Mucosa of rectum (tissue), 2 donors: ENCODE data around the gene NANP.
"Not testable (repeated sequence)": the region's sequence is repeated elsewhere in the genome, so short reads cannot be mapped to it uniquely, and the experiment has no call there.

ENCODE experiments used
- H3K27ac ChIP-seq, 2 donors: one replicate each; pipeline ENCODE4 v1.7.0; 2013; ENCODE audit warnings: inconsistent platforms in 2 of 2, low read depth in 2 of 2, low read length in 2 of 2
- H3K27me3 ChIP-seq, 2 donors: one replicate each; pipeline ENCODE4 v1.7.0; 2013; ENCODE audit warnings: low read length in 2 of 2; ENCODE audit not compliant: control insufficient read depth in 2 of 2, insufficient read depth in 2 of 2
- H3K36me3 ChIP-seq, 2 donors: one replicate each; pipeline ENCODE4 v1.7.0; 2013; ENCODE audit warnings: low read length in 2 of 2; ENCODE audit not compliant: control insufficient read depth in 2 of 2, insufficient read depth in 2 of 2
- H3K4me1 ChIP-seq, 2 donors: one replicate each; pipeline ENCODE4 v1.7.0; 2013; ENCODE audit warnings: low read length in 2 of 2, mild to moderate bottlenecking in 1 of 2; ENCODE audit not compliant: control insufficient read depth in 2 of 2, insufficient read depth in 2 of 2
- H3K4me3 ChIP-seq, 2 donors: one replicate each; pipeline ENCODE4 v1.7.0; 2013; ENCODE audit warnings: low read length in 2 of 2
- H3K9ac ChIP-seq, 2 donors: one replicate each; pipeline ENCODE4 v1.7.0; 2013; ENCODE audit warnings: low read length in 2 of 2, low read depth in 1 of 2, mild to moderate bottlenecking in 1 of 2
- H3K9me3 ChIP-seq, 2 donors: one replicate each; pipeline ENCODE4 v1.7.0; 2013; ENCODE audit warnings: low read length in 2 of 2; ENCODE audit not compliant: control insufficient read depth in 2 of 2
- donor health status: healthy.
- donor health status: Normal muscosa, but diverticular disease.

NANP gene

GRCh38 chr20:25587536-25587935, 36.3 kb downstream of the NANP start:
- Histone ChIP-seq H3K4me3 (no peak overlapping the region), H3K27me3 (no peaks in the 10 kb centered on the region), H3K4me1 (peaks cover 0 to 4% of the 10 kb centered on the region in 2 donors), H3K9me3 (no peaks in the 10 kb centered on the region), H3K36me3 (no peaks in the 10 kb centered on the region), H3K9ac (no peak overlapping the region), H3K27ac (no peak overlapping the region)

- H3K9me3 ChIP-seq = no peaks in the 10 kb centered on the region
- H3K9ac ChIP-seq = no peak overlapping the region
- peaks cover 0 to 4% of the 10 kb centered on the region in 2 donors for H3K4me1 ChIP-seq
- H3K36me3 ChIP-seq = no peaks in the 10 kb centered on the region
- no peak overlapping the region for H3K27ac ChIP-seq
- no peak overlapping the region for H3K4me3 ChIP-seq
- no peaks in the 10 kb centered on the region for H3K27me3 ChIP-seq
Measured at GRCh38 chr20:25586877-25587276, 36.9 kb downstream of the NANP start.

GRCh38 chr20:25584905-25585704, 38.7 kb downstream of the NANP start, which contains the start of gene NINL:
TSS of gene NINL (minus strand) at chr20:25585531. CDS start at chr20:25526587, 58,944 bp downstream.
- Histone ChIP-seq H3K36me3 (no peaks in the 10 kb centered on the region), H3K9ac (peak within 1 kb of the TSS; percentile 47 to 64), H3K4me1 (peaks cover 0 to 4% of the 10 kb centered on the region in 2 donors), H3K9me3 (no peaks in the 10 kb centered on the region), H3K27me3 (no peaks in the 10 kb centered on the region), H3K4me3 (peak within 1 kb of the TSS; percentile 63 to 71), H3K27ac (no peak within 1 kb of the TSS)

GRCh38 chr20:25583607-25584006, 40.2 kb downstream of the NANP start:
- H3K4me1 ChIP-seq, H3K9ac ChIP-seq, H3K36me3 ChIP-seq, H3K4me3 ChIP-seq, H3K9me3 ChIP-seq, H3K27ac ChIP-seq, H3K27me3 ChIP-seq: not testable (repeated sequence)

GRCh38 chr20:25580711-25581110, 43.1 kb downstream of the NANP start:
- no peaks in the 10 kb centered on the region for H3K9me3 ChIP-seq
- H3K27me3 ChIP-seq = no peaks in the 10 kb centered on the region
- H3K36me3 ChIP-seq = no peaks in the 10 kb centered on the region
- H3K4me3 ChIP-seq = no peak overlapping the region
- H3K27ac ChIP-seq = no peak overlapping the region
- H3K9ac ChIP-seq = no peak overlapping the region
- peaks cover 0 to 4% of the 10 kb centered on the region in 2 donors for H3K4me1 ChIP-seq

GRCh38 chr20:25579081-25579770, 44.6 kb downstream of the NANP start:
- H3K9me3 ChIP-seq = no peaks in the 10 kb centered on the region
- H3K36me3 ChIP-seq = no peaks in the 10 kb centered on the region
- no peaks in the 10 kb centered on the region for H3K27me3 ChIP-seq
- H3K4me3 ChIP-seq = no peak overlapping the region
- no peak overlapping the region for H3K9ac ChIP-seq
- H3K4me1 ChIP-seq = no peaks in the 10 kb centered on the region
- no peak overlapping the region for H3K27ac ChIP-seq

- H3K9me3 ChIP-seq = no peaks in the 10 kb centered on the region
- H3K4me3 ChIP-seq = no peak overlapping the region
- no peaks in the 10 kb centered on the region for H3K27me3 ChIP-seq
- no peaks in the 10 kb centered on the region for H3K4me1 ChIP-seq
- no peak overlapping the region for H3K9ac ChIP-seq
- H3K36me3 ChIP-seq = no peaks in the 10 kb centered on the region
- H3K27ac ChIP-seq = no peak overlapping the region
Measured at GRCh38 chr20:25576783-25577530, 46.9 kb downstream of the NANP start.

- Histone ChIP-seq H3K27me3 (no peaks in the 10 kb centered on the region), H3K4me3 (no peak overlapping the region), H3K9ac (no peak overlapping the region), H3K9me3 (no peaks in the 10 kb centered on the region), H3K4me1 (no peaks in the 10 kb centered on the region), H3K36me3 (no peaks in the 10 kb centered on the region), H3K27ac (no peak overlapping the region)
Measured at GRCh38 chr20:25574411-25574810, 49.4 kb downstream of the NANP start.

- no peaks in the 10 kb centered on the region for H3K4me1 ChIP-seq
- no peaks in the 10 kb centered on the region for H3K36me3 ChIP-seq
- H3K27ac ChIP-seq = no peak overlapping the region
- H3K27me3 ChIP-seq = no peaks in the 10 kb centered on the region
- no peak overlapping the region for H3K4me3 ChIP-seq
- no peak overlapping the region for H3K9ac ChIP-seq
- no peaks in the 10 kb centered on the region for H3K9me3 ChIP-seq
Measured at GRCh38 chr20:25573288-25574251, 50.2 kb downstream of the NANP start.
